HUES48 (cell line): Measurements from ENCODE around the gene DACH2.
"Not testable (repeated sequence)": the region's sequence is repeated elsewhere in the genome, so short reads cannot be mapped to it uniquely, and the experiment has no call there.

Source experiments
- H3K27ac ChIP-seq: one replicate; pipeline ENCODE4 v1.7.0; 2013; ENCODE audit warnings: low read depth, low read length, inconsistent platforms
- H3K27me3 ChIP-seq: 2 replicates; pipeline ENCODE4 v1.6.1; 2013; ENCODE audit warnings: mild to moderate bottlenecking, low read length; ENCODE audit not compliant: control insufficient read depth, insufficient read depth
- H3K36me3 ChIP-seq: 2 replicates; pipeline ENCODE4 v1.6.1; 2013; ENCODE audit warnings: low read length; ENCODE audit not compliant: control insufficient read depth, insufficient read depth
- H3K4me1 ChIP-seq: 2 replicates; pipeline ENCODE4 v1.6.1; 2013; ENCODE audit warnings: mild to moderate bottlenecking, low read length; ENCODE audit not compliant: control insufficient read depth, insufficient read depth
- H3K4me3 ChIP-seq: 2 replicates; pipeline ENCODE4 v1.5.1; 2013; ENCODE audit warnings: mild to moderate bottlenecking, low read depth, low read length
- H3K9ac ChIP-seq: 2 replicates; pipeline ENCODE4 v1.6.1; 2013; ENCODE audit warnings: mild to moderate bottlenecking, low read depth, low read length, moderate library complexity
- H3K9me3 ChIP-seq: 2 replicates; pipeline ENCODE4 v1.6.1; 2013; ENCODE audit warnings: low read length; ENCODE audit not compliant: control insufficient read depth, insufficient read depth

Gene DACH2

DNA sequence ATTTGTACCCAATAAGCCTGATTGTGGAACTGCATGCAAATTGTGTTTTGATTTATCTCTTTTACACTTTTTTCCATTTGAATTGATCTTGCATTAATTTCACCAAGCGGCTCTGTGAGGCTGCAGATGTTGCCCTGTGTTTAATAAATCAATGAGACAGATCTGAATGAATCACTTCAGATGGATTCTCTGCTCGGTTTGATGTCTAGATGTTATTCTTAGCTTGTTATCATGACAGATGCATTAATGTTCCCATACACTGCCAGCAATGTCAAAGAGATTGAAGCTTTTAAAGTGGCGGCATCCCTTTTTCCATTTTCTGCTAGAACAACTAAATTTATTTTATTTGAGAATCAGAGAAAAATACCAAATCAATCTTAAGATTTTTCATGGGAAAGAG, 6.3 kb downstream of the DACH2 start:
- Histone ChIP-seq H3K9me3 (0 out of 2 replicates have a peak, but pooled peaks cover under 1% of the 10 kb centered on the region), H3K27ac (no peak overlapping the region), H3K27me3 (peaks cover 16% of the 10 kb centered on the region), H3K36me3 (no peaks in the 10 kb centered on the region), H3K4me3 (no peak overlapping the region), H3K9ac (no peak overlapping the region), H3K4me1 (peaks cover 2% of the 10 kb centered on the region; the same call in 1 of the 2 replicates)

DNA sequence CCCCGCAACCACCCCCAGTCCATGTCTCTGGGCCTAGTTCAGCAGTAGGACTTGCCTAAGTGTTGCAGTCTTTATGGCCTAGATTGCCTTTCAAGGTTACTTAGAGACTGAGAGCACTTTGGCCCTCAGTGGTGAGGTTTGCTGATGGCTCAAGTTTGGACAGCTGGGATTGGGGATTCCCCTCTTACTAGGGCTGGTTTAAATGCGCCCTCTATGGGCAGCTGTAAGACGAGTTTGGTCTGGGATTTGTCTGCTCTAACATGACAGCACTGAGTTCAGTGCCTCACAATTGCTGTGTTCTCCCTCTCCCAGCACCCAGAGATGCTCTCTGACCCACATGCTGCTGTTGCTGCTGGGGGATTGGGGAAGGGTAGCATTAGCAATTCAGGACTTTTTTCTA, 23.1 kb downstream of the DACH2 start:
- no peak overlapping the region for H3K4me3 ChIP-seq
- H3K27me3 ChIP-seq: no peaks in the 10 kb centered on the region
- no peaks in the 10 kb centered on the region for H3K4me1 ChIP-seq
- no peaks in the 10 kb centered on the region for H3K9me3 ChIP-seq
- H3K36me3 ChIP-seq: no peaks in the 10 kb centered on the region
- no peak overlapping the region for H3K9ac ChIP-seq
- H3K27ac ChIP-seq: no peak overlapping the region

DNA sequence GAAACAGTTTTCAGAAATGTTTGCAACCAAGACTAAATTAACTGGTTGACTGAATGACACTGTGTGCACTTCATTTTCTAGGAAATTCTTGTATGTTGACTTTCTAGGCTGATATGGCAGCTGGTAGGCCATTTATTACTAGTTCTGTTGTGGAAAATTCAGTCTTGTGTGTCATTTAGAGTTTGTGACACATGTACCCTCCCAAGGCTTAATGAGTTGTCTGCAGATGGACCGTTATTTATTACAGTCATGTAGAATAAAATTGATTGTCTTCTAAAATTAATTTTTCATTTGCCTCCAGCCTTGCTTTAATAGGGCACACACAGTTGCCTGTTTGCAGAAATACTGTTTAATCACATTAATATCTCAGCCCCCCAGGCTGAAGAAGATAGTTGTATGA, 30.7 kb downstream of the DACH2 start:
- H3K4me3 ChIP-seq: no peak overlapping the region
- H3K9me3 ChIP-seq: no peaks in the 10 kb centered on the region
- H3K4me1 ChIP-seq: no peaks in the 10 kb centered on the region
- H3K36me3 ChIP-seq: no peaks in the 10 kb centered on the region
- H3K27ac ChIP-seq: no peak overlapping the region
- no peaks in the 10 kb centered on the region for H3K27me3 ChIP-seq
- H3K9ac ChIP-seq: no peak overlapping the region

DNA sequence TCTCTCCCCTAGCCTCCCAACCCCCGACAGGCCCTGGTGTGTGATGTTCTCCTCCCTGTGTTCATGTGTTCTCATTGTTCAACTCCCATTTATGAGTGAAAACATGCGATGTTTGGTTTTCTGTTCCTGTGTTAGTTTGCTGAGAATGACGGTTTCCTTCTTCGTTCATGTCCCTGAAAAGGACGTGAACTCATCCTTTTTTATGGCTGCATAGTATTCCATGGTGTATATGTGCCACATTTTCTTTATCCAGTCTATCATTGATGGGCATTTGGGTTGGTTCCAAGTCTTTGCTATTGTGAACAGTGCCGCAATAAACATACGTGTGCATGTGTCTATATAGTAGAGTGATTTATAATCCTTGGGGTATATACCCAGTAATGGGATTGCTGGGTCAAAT, 33.1 kb downstream of the DACH2 start:
- not testable (repeated sequence) for H3K36me3 ChIP-seq, H3K27ac ChIP-seq, H3K27me3 ChIP-seq, H3K4me1 ChIP-seq, H3K9me3 ChIP-seq, H3K4me3 ChIP-seq, H3K9ac ChIP-seq

DNA sequence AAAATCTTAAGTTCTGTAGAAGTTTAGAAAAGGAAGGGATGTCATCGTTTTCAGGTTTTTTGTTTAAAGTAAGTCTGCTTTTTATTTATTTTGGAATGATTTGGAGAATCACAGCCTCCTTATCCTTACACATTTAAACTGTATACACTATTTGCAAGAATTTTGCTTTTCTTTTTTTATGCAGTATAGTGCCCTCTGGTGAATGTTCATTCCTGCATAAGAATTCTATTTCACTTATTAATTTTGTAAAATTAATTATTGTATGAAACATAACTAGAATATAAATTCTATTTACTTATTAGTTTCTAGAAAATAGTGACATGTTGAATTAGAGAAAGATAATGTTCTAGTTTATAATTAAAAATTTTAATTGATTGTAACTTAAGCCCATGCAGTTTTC, 44.6 kb downstream of the DACH2 start:
- H3K9me3 ChIP-seq: peaks cover 9% of the 10 kb centered on the region; the same call in 1 of the 2 replicates
- H3K36me3 ChIP-seq: no peaks in the 10 kb centered on the region

DNA sequence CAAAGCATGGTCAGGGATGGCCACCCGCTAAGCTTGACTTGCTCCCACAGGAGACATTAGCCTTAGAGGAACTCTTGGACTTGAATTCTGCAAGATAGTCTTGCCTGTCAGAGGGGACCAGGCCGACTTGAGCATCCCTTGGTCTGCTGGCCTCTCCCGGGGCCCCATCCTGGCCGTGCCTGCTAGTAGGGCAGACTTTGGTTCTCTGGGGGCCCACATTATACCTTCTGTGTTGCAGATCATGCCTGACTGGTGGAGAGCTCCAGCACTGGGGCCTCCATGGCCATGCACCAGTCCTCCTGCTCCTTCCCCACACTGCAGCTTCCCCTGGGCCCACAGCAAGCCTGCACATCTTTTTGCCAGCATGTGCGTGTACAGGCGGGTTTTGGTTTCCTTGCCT, 46.5 kb downstream of the DACH2 start:
- peaks cover 13% of the 10 kb centered on the region for H3K9me3 ChIP-seq
- no peak overlapping the region for H3K27ac ChIP-seq
- no peaks in the 10 kb centered on the region for H3K4me1 ChIP-seq
- no peaks in the 10 kb centered on the region for H3K27me3 ChIP-seq
- H3K9ac ChIP-seq: no peak overlapping the region
- no peaks in the 10 kb centered on the region for H3K36me3 ChIP-seq
- no peak overlapping the region for H3K4me3 ChIP-seq

More for the DNA sequence above, 44.6 kb downstream of the DACH2 start:
- Histone ChIP-seq H3K4me1 (no peaks in the 10 kb centered on the region), H3K27me3 (no peaks in the 10 kb centered on the region), H3K27ac (no peak overlapping the region), H3K9ac (no peak overlapping the region), H3K4me3 (no peak overlapping the region)

DNA sequence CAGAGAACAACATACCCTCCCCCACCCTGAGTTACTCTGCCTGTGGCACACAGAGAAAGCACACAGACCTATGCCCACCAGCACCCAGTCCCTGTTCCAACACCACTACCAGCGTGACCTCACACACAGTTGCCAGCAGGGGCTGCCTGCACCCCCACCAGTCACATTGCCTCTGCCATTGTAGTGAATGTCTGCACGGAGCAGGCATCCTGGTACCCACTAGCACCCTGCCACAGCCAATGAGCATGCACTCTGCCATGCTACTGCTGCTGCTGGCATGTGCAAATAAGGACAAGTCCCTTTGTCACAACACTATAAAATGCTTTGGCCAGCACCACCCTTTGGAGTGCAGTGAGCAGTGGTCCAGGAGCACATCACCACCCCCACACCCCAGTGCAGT, 47.1 kb downstream of the DACH2 start:
- no peak overlapping the region for H3K27ac ChIP-seq
- H3K27me3 ChIP-seq: no peaks in the 10 kb centered on the region
- H3K9me3 ChIP-seq: peaks cover 15% of the 10 kb centered on the region
- no peaks in the 10 kb centered on the region for H3K4me1 ChIP-seq
- H3K36me3 ChIP-seq: no peaks in the 10 kb centered on the region
- H3K9ac ChIP-seq: no peak overlapping the region
- H3K4me3 ChIP-seq: no peak overlapping the region

DNA sequence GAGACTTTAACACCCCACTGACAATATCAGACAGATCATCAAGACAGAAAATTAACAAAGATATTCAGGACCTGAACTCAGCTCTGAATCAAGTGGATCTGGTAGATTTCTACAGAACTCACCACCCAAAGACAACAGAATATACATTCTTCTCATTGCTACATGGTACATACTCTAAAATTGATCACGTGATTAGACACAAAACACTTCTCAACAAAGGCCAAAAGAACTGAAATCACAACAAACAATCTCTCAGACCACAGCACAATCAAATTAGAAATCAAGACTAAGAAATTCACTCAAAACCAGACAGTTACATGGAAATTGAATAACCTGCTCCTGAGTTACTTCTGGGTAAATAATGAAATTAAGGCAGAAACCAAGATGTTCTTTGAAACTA, 49.6 kb downstream of the DACH2 start:
- no peak overlapping the region for H3K9ac ChIP-seq
- no peak overlapping the region for H3K4me3 ChIP-seq
- peaks cover 15% of the 10 kb centered on the region for H3K9me3 ChIP-seq
- H3K36me3 ChIP-seq: no peaks in the 10 kb centered on the region
- no peaks in the 10 kb centered on the region for H3K4me1 ChIP-seq
- no peaks in the 10 kb centered on the region for H3K27me3 ChIP-seq
- H3K27ac ChIP-seq: no peak overlapping the region

DNA sequence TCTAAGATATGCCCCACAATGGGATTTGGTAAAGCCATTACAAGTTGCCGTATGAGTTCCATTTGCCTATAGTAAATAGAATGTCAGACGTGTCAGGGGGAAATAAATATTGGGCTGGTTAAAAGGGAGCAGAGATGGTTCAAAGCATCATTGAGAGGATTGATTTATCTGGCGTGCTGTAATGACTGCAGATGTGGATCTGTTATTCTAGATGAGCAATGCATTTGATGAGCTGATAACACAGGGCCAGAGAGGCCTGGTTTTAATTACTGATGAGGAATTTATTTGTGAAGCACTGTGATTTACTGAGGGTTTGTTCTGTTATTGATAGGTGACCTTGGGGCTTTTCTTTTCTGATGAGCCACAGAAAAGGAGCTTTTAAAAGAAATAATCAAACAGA, 62.5 kb downstream of the DACH2 start:
- Histone ChIP-seq H3K36me3 (no peaks in the 10 kb centered on the region), H3K4me3 (no peak overlapping the region), H3K27me3 (no peaks in the 10 kb centered on the region; the same call in 1 of the 2 replicates), H3K9me3 (no peaks in the 10 kb centered on the region), H3K4me1 (no peaks in the 10 kb centered on the region), H3K27ac (no peak overlapping the region), H3K9ac (no peak overlapping the region)

DNA sequence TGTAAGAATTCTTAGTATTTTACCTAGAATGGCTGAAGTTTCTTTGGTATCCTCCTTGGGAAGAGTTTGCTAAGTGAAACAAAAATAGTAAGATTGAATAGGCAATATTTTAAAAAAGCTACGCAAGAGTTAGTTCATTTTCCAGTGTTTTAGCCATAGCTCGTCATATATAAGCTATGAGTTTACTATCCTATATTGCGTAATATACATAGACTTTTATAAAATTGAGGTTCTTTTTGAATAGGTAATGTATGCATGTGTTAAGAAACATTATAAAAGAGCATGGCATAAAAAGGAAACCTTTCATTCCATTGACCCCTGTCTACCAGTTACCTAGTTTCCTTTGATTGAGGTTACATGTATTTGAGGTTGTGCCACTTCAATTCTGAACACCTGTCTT, 67.0 kb downstream of the DACH2 start:
- Histone ChIP-seq H3K36me3 (no peaks in the 10 kb centered on the region), H3K4me3 (no peak overlapping the region), H3K9me3 (no peaks in the 10 kb centered on the region), H3K27ac (no peak overlapping the region), H3K9ac (no peak overlapping the region), H3K27me3 (no peaks in the 10 kb centered on the region; the same call in 1 of the 2 replicates), H3K4me1 (no peaks in the 10 kb centered on the region)

DNA sequence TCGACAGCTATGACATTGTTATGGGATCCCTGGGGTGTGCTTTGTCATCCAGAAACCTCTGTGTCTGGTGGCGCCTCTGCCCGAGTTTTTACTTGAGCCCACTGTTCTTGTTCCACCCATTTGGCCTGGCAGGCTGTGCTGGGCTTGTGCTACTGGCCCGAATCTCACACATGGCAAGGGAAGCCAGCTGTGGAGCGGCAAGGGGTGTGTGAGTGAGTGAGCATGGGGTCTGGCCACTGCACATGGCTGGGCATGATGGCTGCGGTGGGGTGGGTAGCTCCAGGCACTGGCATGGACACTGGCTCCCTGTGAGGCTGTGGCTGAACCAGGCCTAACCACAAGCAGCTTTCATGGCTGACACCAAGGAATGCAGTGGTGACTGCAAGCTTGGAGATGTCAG, 89.2 kb downstream of the DACH2 start:
- H3K9ac ChIP-seq: no peak overlapping the region
- no peak overlapping the region for H3K27ac ChIP-seq
- peaks cover 33% of the 10 kb centered on the region for H3K9me3 ChIP-seq
- H3K36me3 ChIP-seq: no peaks in the 10 kb centered on the region
- no peaks in the 10 kb centered on the region for H3K27me3 ChIP-seq
- no peak overlapping the region for H3K4me3 ChIP-seq
- H3K4me1 ChIP-seq: no peaks in the 10 kb centered on the region

DNA sequence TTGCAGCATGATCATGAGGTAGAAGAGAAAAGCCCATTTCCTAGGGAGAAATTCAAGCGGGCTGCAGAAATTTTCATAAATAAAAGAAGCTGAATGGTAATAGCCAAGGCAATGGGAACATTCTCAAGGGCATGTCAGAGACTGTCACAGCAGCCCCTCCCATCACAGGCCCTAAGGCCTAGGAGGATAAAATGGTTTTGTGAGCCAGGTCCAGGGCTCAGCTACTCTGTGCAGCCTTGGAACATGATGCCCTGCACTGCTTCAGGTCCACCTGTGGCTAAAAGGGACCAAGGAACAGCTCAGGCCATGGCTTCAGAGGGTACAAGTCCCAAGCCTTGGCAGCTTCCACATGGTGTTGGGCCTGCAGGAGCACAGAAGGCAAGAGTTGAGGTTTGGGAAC, 93.3 kb downstream of the DACH2 start:
- no peaks in the 10 kb centered on the region for H3K27me3 ChIP-seq
- peaks cover 48% of the 10 kb centered on the region for H3K9me3 ChIP-seq
- H3K36me3 ChIP-seq: no peaks in the 10 kb centered on the region
- H3K4me3 ChIP-seq: no peak overlapping the region
- no peak overlapping the region for H3K27ac ChIP-seq
- H3K9ac ChIP-seq: no peak overlapping the region
- H3K4me1 ChIP-seq: no peaks in the 10 kb centered on the region
